ENCODE measurements around the gene CCDC85A. TPM values are rescaled to one million over a fixed set of nuclear protein-coding genes. Genes with fewer than 3 reads are reported as not detected.

CCDC85A gene
- total RNA-seq, 1 experiment from 2014 or later, result 3.0 TPM

DNA sequence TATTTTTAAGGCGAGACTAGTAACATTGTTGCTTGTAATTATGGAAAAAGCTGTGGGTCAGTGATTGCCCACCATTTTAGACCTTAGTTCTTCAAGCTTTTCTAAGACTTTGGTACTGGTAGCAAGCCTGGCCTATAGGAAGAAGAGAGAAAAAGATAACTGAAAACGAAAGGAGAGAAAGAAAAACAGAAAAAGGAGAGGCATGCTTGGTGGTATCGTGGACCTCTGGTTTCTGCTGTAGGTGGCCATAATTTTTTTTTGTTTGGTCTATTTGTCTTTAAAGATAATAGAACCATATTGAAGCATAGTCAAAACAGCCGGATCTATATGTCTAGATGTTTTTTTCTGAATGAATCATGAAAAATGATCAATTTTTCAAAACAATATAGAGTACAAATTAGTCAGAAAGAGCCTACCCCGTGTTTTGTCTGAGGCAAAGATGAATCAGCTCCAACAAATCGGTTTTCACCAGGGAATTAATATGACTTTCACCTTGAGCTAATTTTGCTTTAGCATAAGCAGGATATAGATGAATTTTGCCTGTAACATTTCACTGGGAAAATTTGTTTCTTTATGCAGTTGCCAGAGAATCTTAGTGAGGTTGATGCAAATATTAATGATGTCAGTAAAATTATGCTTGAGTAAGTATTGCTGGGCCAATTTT lies 45.7 kb downstream of the CCDC85A start:
- H3K4me1 Mint-ChIP-seq (ENCODE audit: low read depth, unreplicated experiment), result no peaks in the 10 kb centered on the region
- DNase-seq, result no peak
- no peak overlapping the region for H3K27ac Mint-ChIP-seq (ENCODE audit: unreplicated experiment)
- BruUV-seq (replicated peaks), result no TSS peak
- no peaks in the 10 kb centered on the region for H3K27me3 Mint-ChIP-seq (ENCODE audit: unreplicated experiment)
- CTCF ChIA-PET, result no interaction called here
- intact Hi-C loops (cut with micrococcal nuclease; ENCODE audit: unreplicated experiment), result no loop called here
- H3K36me3 Mint-ChIP-seq (ENCODE audit: insufficient read depth, unreplicated experiment), result no peaks in the 10 kb centered on the region
- H3K9me3 Mint-ChIP-seq (ENCODE audit: low read depth, unreplicated experiment), result no peaks in the 10 kb centered on the region
- no peak for TF ChIP-seq CTCF (IDR thresholded peaks at IDR 0.05; ENCODE audit: unreplicated experiment)
- no peak overlapping the region for H3K4me3 Mint-ChIP-seq (ENCODE audit: low read depth, unreplicated experiment)

- no peak overlapping the region for H3K27ac Mint-ChIP-seq (ENCODE audit: unreplicated experiment)
- no peak overlapping the region for H3K4me3 Mint-ChIP-seq (ENCODE audit: low read depth, unreplicated experiment)
- H3K9me3 Mint-ChIP-seq (ENCODE audit: low read depth, unreplicated experiment), result no peaks in the 10 kb centered on the region
- no peak for TF ChIP-seq CTCF (IDR thresholded peaks at IDR 0.05; ENCODE audit: unreplicated experiment)
- CTCF ChIA-PET, result no interaction called here
- no peaks in the 10 kb centered on the region for H3K36me3 Mint-ChIP-seq (ENCODE audit: insufficient read depth, unreplicated experiment)
- no peaks in the 10 kb centered on the region for H3K27me3 Mint-ChIP-seq (ENCODE audit: unreplicated experiment)
- no peak for DNase-seq
- intact Hi-C loops (cut with micrococcal nuclease; ENCODE audit: unreplicated experiment), result no loop called here
- no TSS peak for BruUV-seq (replicated peaks)
- H3K4me1 Mint-ChIP-seq (ENCODE audit: low read depth, unreplicated experiment), result no peaks in the 10 kb centered on the region
These were observed 46.4 kb downstream of the CCDC85A start for GRCh38 chr2:56230156-56230555.

- H3K36me3 Mint-ChIP-seq (ENCODE audit: insufficient read depth, unreplicated experiment), result no peaks in the 10 kb centered on the region
- H3K27me3 Mint-ChIP-seq (ENCODE audit: unreplicated experiment), result no peaks in the 10 kb centered on the region
- H3K9me3 Mint-ChIP-seq (ENCODE audit: low read depth, unreplicated experiment), result peaks cover 2% of the 10 kb centered on the region
- no peak for TF ChIP-seq CTCF (IDR thresholded peaks at IDR 0.05; ENCODE audit: unreplicated experiment)
- CTCF ChIA-PET, result no interaction called here
- H3K4me3 Mint-ChIP-seq (ENCODE audit: low read depth, unreplicated experiment), result no peak overlapping the region
- no TSS peak for BruUV-seq (replicated peaks)
- no peak for DNase-seq
- no peaks in the 10 kb centered on the region for H3K4me1 Mint-ChIP-seq (ENCODE audit: low read depth, unreplicated experiment)
- no peak overlapping the region for H3K27ac Mint-ChIP-seq (ENCODE audit: unreplicated experiment)
- intact Hi-C loops (cut with micrococcal nuclease; ENCODE audit: unreplicated experiment), result no loop called here
These were observed 47.6 kb downstream of the CCDC85A start for GRCh38 chr2:56231361-56231760.

- Mint-ChIP-seq H3K27ac (ENCODE audit: unreplicated experiment) (no peak overlapping the region), H3K36me3 (ENCODE audit: insufficient read depth, unreplicated experiment) (no peaks in the 10 kb centered on the region), H3K4me1 (ENCODE audit: low read depth, unreplicated experiment) (no peaks in the 10 kb centered on the region), H3K27me3 (ENCODE audit: unreplicated experiment) (no peaks in the 10 kb centered on the region), H3K9me3 (ENCODE audit: low read depth, unreplicated experiment) (peaks cover 2% of the 10 kb centered on the region), H3K4me3 (ENCODE audit: low read depth, unreplicated experiment) (no peak overlapping the region)
- no TSS peak for BruUV-seq (replicated peaks)
- intact Hi-C loops (cut with micrococcal nuclease; ENCODE audit: unreplicated experiment), result no loop called here
- no peak for TF ChIP-seq CTCF (IDR thresholded peaks at IDR 0.05; ENCODE audit: unreplicated experiment)
- CTCF ChIA-PET, result no interaction called here
- no peak for DNase-seq
These were observed 49.1 kb downstream of the CCDC85A start for GRCh38 chr2:56232912-56233311.
